ENCODE measurements around the gene NSD2. TPM values are rescaled to one million over a fixed set of nuclear protein-coding genes. Genes with fewer than 3 reads are reported as not detected.

Gene NSD2
- 100 to 1,000 TPM; 197 to 199 TPM for total RNA-seq

- H3K9me3 Mint-ChIP-seq: no peaks in the 10 kb centered on the region
- H3K36me3 Mint-ChIP-seq: peaks cover 10% of the 10 kb centered on the region
- H3K27ac Mint-ChIP-seq: peak within 1 kb of the TSS; percentile 95
- ChIA-PET POLR2A (interaction anchor here (0.5 to 2.2 kb wide), 6 partner anchors 10 to 158 kb away, joined by 3 to 31 read pairs (median 4); partner anchors contain the start of genes LETM1 and SLBP), CTCF (interaction anchor here (0.7 to 1.0 kb wide), 2 partner anchors 15 to 29 kb away, joined by 3 to 4 read pairs; partner anchors contain the start of gene LETM1)
- DNase-seq: peak; percentile 93
- intact Hi-C loops (cut with micrococcal nuclease): loop anchor here (1.0 to 5.0 kb wide), 5 partner anchors 15 to 622 kb away; partner anchors contain the start of genes CTBP1, HAUS3, LETM1 and NELFA
- peaks cover 33% of the 10 kb centered on the region for H3K4me1 Mint-ChIP-seq (ENCODE audit: low read depth)
- H3K4me3 Mint-ChIP-seq: peak within 1 kb of the TSS; percentile 89
- H3K27me3 Mint-ChIP-seq: no peaks in the 10 kb centered on the region
Measured at GRCh38 chr4:1870578-1871443, at the start of gene NSD2. TSS of gene NSD2 (plus strand) at chr4:1871393. CDS start at chr4:1900655, 29,262 bp downstream.

- Mint-ChIP-seq H3K36me3 (peaks cover 36% of the 10 kb centered on the region), H3K27me3 (no peaks in the 10 kb centered on the region), H3K4me3 (no peak overlapping the region), H3K9me3 (no peaks in the 10 kb centered on the region), H3K27ac (no peak overlapping the region), H3K4me1 (ENCODE audit: low read depth) (no peaks in the 10 kb centered on the region)
- ChIA-PET POLR2A (no interaction called here), CTCF (no interaction called here)
- no peak for DNase-seq
- intact Hi-C loops (cut with micrococcal nuclease): no loop called here
Measured at GRCh38 chr4:1821679-1822567, 49.3 kb upstream of the NSD2 start.

DNA sequence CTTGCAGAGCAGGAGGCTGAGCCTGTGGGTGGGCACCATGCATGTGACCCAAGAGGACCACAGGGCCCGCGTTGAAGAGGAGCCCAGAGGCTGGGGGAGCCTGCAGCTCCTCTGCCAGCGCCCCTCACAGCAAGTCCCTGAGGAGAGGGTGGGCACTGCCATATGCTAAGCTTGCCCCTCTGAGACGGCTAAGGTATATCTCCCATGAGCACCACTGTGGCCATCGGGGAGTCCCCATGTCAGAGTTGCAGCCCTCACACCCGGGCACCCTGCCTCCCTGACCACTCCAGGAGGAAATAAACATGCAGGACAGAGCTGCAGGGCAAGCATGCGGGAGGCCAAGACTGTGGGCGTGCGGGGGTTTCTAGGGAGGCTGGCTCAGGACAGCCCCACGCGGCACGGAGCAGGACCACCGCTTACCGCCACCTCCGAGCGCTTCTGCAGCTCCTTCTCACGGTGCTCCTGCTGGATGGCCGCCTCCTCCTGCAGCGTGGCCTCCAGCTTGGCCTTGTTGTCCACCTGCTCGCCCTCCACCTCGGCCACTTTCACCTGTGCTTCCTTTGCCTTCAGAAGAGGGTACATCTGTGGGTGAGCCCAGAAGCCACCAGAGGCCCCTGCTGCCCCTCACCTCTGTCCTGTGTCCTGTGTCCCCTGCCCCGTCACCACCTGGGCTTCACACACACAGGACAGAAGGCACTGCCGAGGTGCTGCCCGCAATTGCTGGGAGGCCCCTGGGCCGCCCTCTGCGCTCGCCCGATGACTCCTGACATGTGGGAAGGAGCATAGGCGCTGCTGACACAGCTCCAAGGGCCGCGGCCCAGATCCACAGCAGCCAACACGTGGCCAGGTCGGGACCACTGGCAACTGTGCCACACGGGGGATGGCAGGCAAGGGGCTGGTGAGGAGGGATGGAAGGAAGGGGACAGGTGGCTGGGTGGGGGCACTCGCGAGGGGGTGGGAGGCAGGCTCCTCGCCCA, 48.3 kb upstream of the NSD2 start:
- Mint-ChIP-seq H3K4me1 (ENCODE audit: low read depth) (no peaks in the 10 kb centered on the region), H3K9me3 (no peaks in the 10 kb centered on the region), H3K27me3 (no peaks in the 10 kb centered on the region), H3K36me3 (peaks cover 31% of the 10 kb centered on the region), H3K4me3 (no peak overlapping the region), H3K27ac (no peak overlapping the region)
- intact Hi-C loops (cut with micrococcal nuclease): no loop called here
- DNase-seq: no peak
- ChIA-PET CTCF (no interaction called here), POLR2A (no interaction called here)

GRCh38 chr4:1823545-1823932, 47.7 kb upstream of the NSD2 start:
- Mint-ChIP-seq H3K4me1 (ENCODE audit: low read depth) (no peaks in the 10 kb centered on the region), H3K27ac (no peak overlapping the region), H3K9me3 (no peaks in the 10 kb centered on the region), H3K36me3 (peaks cover 29% of the 10 kb centered on the region), H3K4me3 (no peak overlapping the region), H3K27me3 (no peaks in the 10 kb centered on the region)
- ChIA-PET CTCF (interaction anchor here (0.6 kb wide), 1 partner anchor 72 kb away, joined by 3 read pairs; no protein-coding TSS in a partner anchor), POLR2A (no interaction called here)
- DNase-seq: no peak
- intact Hi-C loops (cut with micrococcal nuclease): no loop called here

- Mint-ChIP-seq H3K4me1 (ENCODE audit: low read depth) (no peaks in the 10 kb centered on the region), H3K9me3 (no peaks in the 10 kb centered on the region), H3K27me3 (no peaks in the 10 kb centered on the region), H3K4me3 (no peak overlapping the region), H3K36me3 (peaks cover 28% of the 10 kb centered on the region), H3K27ac (no peak overlapping the region)
- intact Hi-C loops (cut with micrococcal nuclease): no loop called here
- ChIA-PET POLR2A (no interaction called here), CTCF (no interaction called here)
- no peak for DNase-seq
Measured at GRCh38 chr4:1824746-1825145, 46.4 kb upstream of the NSD2 start.

- CTCF ChIA-PET: no interaction called here
- Mint-ChIP-seq H3K4me1 (ENCODE audit: low read depth) (no peaks in the 10 kb centered on the region), H3K9me3 (no peaks in the 10 kb centered on the region), H3K4me3 (no peak overlapping the region), H3K36me3 (peaks cover 29% of the 10 kb centered on the region), H3K27me3 (no peaks in the 10 kb centered on the region), H3K27ac (no peak overlapping the region)
- intact Hi-C loops (cut with micrococcal nuclease): no loop called here
- POLR2A ChIA-PET: no interaction called here
- no peak for DNase-seq
Measured at GRCh38 chr4:1825326-1825725, 45.9 kb upstream of the NSD2 start.

DNA sequence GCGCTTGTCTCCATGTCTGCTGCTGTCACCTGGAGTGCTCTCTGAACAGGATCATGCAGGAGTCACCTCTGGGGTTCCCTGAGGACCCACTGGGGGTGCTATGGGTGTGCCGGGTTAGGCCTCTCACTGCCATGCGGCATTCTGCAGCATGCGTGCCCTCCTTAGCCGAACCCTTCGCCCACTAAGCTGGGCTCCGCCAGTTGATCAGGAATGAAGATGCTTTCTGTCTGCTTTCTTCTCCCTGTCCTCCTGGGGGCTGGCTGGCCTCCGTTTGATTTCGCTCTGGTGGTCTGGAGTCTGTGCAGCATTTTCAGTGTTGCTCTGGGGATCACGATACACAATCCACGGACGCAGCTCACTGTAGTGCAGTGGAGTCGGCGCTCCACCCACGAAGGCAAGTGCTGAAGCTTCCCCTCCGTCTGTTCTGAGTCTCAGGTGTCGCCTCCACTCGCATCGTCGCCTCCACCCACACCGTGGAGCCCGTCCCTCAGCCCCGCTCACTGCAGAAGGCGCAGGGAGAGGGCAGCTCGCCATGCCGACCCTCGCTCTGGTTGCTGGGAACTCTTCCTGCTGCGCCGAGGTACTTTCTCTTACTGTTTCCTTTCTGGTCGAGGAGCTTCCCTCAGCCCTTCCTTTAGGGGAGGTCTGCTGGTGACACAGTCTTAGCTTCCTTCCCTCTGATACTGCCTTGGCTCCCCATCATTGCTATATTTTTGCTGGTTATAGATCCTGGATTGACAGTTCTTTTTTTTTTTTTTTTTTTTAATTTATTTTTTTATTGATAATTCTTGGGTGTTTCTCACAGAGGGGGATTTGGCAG, 44.5 kb upstream of the NSD2 start:
- no peaks in the 10 kb centered on the region for H3K9me3 Mint-ChIP-seq
- intact Hi-C loops (cut with micrococcal nuclease): no loop called here
- no peak overlapping the region for H3K27ac Mint-ChIP-seq
- no peaks in the 10 kb centered on the region for H3K4me1 Mint-ChIP-seq (ENCODE audit: low read depth)
- no peak overlapping the region for H3K4me3 Mint-ChIP-seq
- no peaks in the 10 kb centered on the region for H3K27me3 Mint-ChIP-seq
- no peak for DNase-seq
- peaks cover 30% of the 10 kb centered on the region for H3K36me3 Mint-ChIP-seq
- ChIA-PET CTCF (interaction anchor here (1.0 to 1.3 kb wide), 2 partner anchors 73 to 79 kb away, joined by 3 read pairs; no protein-coding TSS in a partner anchor), POLR2A (no interaction called here)

DNA sequence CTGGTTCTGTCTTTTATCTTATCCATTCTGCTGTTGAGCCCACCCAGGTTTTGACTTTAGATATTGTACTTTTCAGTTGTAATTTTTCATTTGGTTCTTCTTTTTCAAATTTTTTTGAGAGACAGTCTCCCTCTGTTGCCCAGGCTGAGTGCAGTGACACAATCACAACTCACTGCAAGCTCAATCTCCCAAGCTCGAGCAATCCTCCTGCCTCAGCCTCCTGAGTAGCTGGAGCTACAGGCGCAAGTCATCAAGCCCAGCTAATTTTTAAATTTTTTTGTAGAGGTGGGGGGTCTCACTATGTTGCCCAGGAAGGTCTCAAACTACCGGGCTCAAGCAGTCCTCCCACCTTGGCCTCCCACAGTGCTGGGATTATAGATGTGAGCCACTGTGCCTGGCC, 41.0 kb upstream of the NSD2 start:
- no peak overlapping the region for H3K4me3 Mint-ChIP-seq
- peaks cover 26% of the 10 kb centered on the region for H3K36me3 Mint-ChIP-seq
- ChIA-PET POLR2A (interaction anchor here (0.6 kb wide), 1 partner anchor 83 kb away, joined by 3 read pairs; no protein-coding TSS in a partner anchor), CTCF (no interaction called here)
- H3K27ac Mint-ChIP-seq: no peak overlapping the region
- intact Hi-C loops (cut with micrococcal nuclease): no loop called here
- H3K27me3 Mint-ChIP-seq: no peaks in the 10 kb centered on the region
- no peaks in the 10 kb centered on the region for H3K9me3 Mint-ChIP-seq
- no peak for DNase-seq
- no peaks in the 10 kb centered on the region for H3K4me1 Mint-ChIP-seq (ENCODE audit: low read depth)

DNA sequence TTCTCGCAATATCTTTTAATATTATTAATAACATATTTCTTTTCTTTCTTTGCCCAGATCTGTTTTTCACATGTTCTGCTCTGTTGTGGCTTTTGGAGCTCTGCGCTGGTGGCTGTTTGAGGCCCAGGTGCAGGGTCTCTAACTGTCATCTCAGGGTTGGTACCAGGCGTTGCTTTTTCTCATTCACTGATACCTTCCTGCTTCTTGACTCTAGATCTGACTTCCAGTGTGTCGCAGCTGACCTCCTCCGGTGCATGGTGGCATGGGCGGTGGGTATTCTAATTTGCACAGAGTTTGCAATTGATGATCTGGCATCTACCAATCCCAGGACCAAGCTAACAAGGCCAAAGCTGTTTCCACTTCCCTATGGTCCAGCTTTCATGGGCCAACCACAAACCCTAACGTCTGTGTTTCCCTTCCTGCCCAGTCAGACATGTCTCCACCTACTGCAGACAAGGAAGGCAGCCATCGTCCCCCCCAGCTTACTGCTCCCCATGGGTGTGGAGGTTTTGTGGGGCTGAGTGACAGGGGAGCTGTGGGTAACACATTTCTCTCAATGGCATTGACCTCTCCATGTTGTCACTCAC, 40.5 kb upstream of the NSD2 start:
- ChIA-PET POLR2A (interaction anchor here (0.6 kb wide), 1 partner anchor 84 kb away, joined by 3 read pairs; no protein-coding TSS in a partner anchor), CTCF (no interaction called here)
- H3K4me3 Mint-ChIP-seq: no peak overlapping the region
- no peak overlapping the region for H3K27ac Mint-ChIP-seq
- no peaks in the 10 kb centered on the region for H3K27me3 Mint-ChIP-seq
- intact Hi-C loops (cut with micrococcal nuclease): no loop called here
- DNase-seq: no peak
- H3K9me3 Mint-ChIP-seq: no peaks in the 10 kb centered on the region
- H3K4me1 Mint-ChIP-seq (ENCODE audit: low read depth): no peaks in the 10 kb centered on the region
- H3K36me3 Mint-ChIP-seq: peaks cover 31% of the 10 kb centered on the region

DNA sequence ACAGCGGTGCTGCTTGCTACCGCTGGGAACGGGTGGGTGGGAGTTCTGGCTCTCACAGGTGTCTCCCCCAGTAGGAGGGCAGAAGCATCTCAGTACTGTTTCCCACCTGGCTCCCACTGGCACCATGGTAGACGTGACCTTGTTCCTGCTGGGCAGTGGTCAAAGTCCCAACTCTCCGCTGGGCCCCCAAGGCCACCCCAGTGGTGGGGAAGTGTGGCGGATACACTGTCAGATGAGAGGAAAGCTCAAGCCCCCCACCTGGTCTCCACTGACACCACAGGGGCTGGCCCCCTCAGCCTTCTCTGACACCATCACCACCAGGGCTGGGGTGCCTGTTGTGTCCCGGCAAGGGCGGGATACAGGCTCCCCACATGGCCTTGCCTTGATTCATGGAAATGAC, 39.9 kb upstream of the NSD2 start:
- DNase-seq: no peak
- H3K27me3 Mint-ChIP-seq: no peaks in the 10 kb centered on the region
- H3K9me3 Mint-ChIP-seq: no peaks in the 10 kb centered on the region
- no peaks in the 10 kb centered on the region for H3K4me1 Mint-ChIP-seq (ENCODE audit: low read depth)
- no peak overlapping the region for H3K27ac Mint-ChIP-seq
- no peak overlapping the region for H3K4me3 Mint-ChIP-seq
- ChIA-PET POLR2A (no interaction called here), CTCF (no interaction called here)
- H3K36me3 Mint-ChIP-seq: peaks cover 33% of the 10 kb centered on the region
- intact Hi-C loops (cut with micrococcal nuclease): no loop called here
